Prostate gland (tissue), 2 donors: ENCODE results near the gene SH3PXD2A.
"Not testable (repeated sequence)": the region's sequence is repeated elsewhere in the genome, so short reads cannot be mapped to it uniquely, and the experiment has no call there.

Experiments used
- POLR2A ChIP-seq: fragments of 450-650 bp; IDR thresholded peaks from one replicate; pipeline ENCODE4 v1.6.1; 2016; ENCODE audit warnings: antibody characterized with exemption, mild to moderate bottlenecking
- TF ChIP-seq, protein P1 (sequence below), 4 experiments: fragments of 200-600 bp in 2 of 4; fragments of 450-650 bp in 2 of 4; sonication (generic) in 2 of 4; IDR thresholded peaks; 1 replicate in 3 of 4; 2 replicates in 1 of 4; pipeline ENCODE4 v1.5.1; 2016 to 2019; ENCODE audit warnings: antibody characterized with exemption in 4 of 4, mild to moderate bottlenecking in 2 of 4, moderate library complexity in 2 of 4

DNA sequence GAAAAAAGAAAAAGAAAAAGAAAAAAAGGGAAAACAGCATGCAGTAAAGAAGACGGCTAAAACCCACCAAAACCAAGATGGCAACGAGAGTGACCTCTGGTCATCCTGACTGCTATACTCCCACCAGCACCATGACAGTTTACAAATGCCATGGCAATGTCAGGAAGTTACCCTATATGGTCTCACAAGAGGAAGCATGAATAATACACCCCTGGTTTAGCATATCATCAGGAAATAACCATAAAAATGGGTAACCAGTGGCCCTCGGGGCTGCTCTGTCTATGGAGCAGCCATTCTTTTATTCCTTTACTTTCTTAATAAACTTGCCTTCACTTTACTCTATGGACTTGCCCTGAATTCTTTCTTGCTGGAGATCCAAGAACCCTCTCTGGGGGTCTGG, 10.0 kb downstream of the SH3PXD2A start:
- TF ChIP-seq, protein P1, sequence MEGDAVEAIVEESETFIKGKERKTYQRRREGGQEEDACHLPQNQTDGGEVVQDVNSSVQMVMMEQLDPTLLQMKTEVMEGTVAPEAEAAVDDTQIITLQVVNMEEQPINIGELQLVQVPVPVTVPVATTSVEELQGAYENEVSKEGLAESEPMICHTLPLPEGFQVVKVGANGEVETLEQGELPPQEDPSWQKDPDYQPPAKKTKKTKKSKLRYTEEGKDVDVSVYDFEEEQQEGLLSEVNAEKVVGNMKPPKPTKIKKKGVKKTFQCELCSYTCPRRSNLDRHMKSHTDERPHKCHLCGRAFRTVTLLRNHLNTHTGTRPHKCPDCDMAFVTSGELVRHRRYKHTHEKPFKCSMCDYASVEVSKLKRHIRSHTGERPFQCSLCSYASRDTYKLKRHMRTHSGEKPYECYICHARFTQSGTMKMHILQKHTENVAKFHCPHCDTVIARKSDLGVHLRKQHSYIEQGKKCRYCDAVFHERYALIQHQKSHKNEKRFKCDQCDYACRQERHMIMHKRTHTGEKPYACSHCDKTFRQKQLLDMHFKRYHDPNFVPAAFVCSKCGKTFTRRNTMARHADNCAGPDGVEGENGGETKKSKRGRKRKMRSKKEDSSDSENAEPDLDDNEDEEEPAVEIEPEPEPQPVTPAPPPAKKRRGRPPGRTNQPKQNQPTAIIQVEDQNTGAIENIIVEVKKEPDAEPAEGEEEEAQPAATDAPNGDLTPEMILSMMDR (IDR thresholded peaks at IDR 0.05): not testable (repeated sequence)
- not testable (repeated sequence) for TF ChIP-seq POLR2A
